GM18511 (cell line): ENCODE data around the gene FAM234B.
"Not testable (repeated sequence)": the region's sequence is repeated elsewhere in the genome, so short reads cannot be mapped to it uniquely, and the experiment has no call there.

Source experiments
- ATAC-seq: cut with Tn5 transposase; IDR thresholded peaks from one replicate; pipeline ENCODE4 v1.9.1; 2021; ENCODE audit warnings: mild to moderate bottlenecking, moderate library complexity; ENCODE audit not compliant: unreplicated experiment

The FAM234B gene

DNA sequence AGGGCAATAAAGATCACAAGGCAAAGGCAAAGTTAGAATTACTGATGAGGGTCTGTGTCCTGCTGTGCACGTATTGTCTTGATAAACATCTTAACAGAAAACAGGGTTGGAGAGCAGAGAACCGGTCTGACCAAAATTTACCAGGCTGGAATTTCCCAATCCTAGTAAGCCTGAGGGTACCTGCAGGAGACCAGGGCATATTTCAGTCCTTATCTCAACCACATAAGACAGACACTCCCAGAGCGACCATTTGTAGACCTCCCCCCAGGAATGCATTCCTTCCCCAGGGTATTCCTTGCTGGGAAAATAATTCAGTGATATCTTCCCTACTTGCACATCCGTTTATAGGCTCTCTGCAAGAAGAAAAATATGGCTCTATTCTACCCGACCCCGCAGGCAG, 9.4 kb downstream of the FAM234B start:
- ATAC-seq, result not testable (repeated sequence)

DNA sequence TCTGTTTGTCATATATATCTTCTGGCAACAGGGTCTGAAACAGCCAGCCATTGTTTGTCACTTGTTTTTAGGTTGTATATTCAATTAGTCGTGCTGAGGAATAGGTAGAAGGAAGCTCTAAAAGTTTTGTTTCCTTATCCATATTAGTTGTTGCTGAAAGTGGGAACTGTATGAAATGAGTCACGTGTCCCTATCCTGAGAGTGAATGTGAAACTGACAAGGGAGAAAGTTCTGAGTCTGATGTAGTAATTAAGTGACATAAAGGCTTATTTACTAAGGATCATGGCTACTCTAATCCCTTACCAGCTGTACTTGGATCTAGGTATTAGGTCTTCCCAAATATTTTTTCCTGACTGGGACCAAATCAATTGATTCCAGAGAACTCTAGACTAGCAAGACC, 16.4 kb downstream of the FAM234B start:
- ATAC-seq, result no peak

DNA sequence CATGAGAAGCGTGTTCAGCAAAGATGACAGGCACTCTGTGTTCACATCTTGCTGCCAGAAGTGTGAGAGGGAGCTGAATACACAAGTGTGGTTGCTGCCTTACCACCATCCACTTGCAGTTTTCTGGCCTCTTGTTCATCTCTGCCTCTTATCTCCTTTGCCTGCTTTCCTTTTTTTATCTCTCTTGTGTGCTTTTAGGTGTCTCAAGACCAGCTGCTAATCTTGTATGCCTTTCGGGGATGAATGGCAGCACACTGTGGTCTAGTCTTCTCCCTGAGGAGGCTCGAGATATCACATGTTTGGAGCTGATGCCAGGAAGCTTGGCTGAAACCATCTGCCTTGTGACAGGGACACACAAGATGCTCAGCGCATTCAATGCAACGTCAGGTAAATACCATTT, 17.2 kb downstream of the FAM234B start:
- ATAC-seq, result no peak

DNA sequence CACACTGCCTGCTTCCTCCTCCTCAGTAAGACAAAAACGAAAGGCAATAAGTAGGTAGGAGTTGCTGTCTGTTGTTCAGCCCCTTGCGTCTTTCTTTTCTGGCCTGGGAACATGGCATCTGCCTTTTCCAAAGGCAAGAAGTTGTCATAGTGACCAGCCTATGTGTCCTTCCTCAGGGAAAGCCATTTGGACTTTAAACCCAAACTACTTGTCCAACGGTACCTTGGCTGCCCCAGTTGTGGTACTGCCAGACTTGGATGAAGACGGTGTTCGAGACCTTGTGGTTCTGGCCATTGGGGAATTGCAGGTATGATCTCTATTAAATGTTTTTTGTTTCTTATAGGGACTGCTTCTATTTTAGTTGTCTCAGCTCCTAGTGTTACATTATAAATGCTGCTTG, 18.5 kb downstream of the FAM234B start:
- ATAC-seq, result no peak

DNA sequence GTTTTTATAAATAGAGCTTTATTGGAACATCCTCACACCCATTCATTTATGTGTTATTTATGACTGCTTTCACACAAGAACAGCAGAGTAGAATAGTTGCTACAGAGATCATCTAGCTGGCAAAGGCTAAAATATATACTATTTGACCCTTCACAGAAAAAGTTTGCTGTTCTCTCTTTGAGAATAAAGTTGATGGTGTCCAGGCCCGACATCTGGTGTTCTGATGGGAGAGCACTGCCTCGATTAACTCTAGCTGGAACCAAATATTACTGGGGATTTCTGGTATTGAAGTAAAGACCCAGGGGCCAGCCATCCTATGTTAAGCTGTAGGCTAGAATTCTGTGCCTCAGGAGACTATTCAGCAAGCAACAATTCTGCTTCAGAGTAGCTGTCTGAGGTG, 21.8 kb downstream of the FAM234B start:
- ATAC-seq, result no peak

DNA sequence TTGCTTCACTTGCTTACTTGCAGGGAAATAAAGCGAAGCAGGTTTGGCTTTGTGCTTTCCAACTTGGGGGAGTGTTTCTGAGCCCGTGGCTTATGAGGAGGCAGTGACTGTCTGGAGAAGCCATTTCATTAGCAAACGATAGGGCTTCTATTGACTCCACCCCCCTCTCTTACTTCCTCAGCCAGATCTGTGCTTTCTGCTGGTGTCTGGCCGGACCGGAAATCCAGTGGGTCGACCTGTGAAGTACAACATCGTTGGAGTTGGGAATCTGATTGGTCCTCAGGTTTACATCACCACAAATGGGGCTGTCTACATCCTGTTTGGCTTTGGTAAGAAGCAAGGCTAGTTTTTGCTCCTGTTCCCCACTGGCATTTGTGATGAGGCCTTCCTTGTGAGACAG, 22.3 kb downstream of the FAM234B start:
- no peak for ATAC-seq

DNA sequence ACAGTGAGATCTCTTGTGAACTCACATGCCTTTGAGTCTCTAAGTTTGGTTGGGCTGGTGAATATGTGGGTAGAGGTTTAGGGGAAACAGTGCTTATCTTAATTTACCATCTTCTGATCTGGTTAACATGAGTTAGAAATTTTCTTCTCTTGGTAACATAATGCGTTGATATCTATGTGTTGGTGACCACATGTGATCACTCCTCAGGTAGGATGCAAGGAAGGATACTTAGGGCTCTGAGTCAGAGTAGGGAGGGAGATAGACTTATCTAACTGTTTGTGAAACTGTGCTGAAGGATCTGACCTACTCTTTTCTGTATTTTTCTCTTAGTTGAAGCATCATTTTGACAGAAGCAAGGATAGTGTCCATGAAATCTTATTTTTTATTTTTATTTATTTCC, 23.1 kb downstream of the FAM234B start:
- no peak for ATAC-seq

DNA sequence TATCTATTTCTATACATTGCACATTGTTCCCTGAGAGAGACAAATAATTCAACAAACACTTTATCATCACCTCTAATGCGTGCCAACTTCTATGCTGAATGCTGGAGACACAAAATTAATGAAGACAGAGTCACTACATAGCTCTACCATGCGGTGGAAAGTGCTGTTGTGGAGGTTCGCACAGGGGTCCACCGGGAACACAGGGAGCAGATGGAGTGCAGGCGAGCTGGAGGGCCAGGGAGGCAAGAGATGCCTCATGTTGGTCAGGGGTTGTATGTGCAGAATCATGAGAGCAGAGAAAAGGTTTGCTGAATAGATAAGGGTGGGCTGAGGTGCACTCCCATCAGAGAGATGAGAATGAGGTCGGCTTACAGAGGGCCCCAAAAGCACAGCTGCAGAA, 25.2 kb downstream of the FAM234B start:
- ATAC-seq, result no peak

DNA sequence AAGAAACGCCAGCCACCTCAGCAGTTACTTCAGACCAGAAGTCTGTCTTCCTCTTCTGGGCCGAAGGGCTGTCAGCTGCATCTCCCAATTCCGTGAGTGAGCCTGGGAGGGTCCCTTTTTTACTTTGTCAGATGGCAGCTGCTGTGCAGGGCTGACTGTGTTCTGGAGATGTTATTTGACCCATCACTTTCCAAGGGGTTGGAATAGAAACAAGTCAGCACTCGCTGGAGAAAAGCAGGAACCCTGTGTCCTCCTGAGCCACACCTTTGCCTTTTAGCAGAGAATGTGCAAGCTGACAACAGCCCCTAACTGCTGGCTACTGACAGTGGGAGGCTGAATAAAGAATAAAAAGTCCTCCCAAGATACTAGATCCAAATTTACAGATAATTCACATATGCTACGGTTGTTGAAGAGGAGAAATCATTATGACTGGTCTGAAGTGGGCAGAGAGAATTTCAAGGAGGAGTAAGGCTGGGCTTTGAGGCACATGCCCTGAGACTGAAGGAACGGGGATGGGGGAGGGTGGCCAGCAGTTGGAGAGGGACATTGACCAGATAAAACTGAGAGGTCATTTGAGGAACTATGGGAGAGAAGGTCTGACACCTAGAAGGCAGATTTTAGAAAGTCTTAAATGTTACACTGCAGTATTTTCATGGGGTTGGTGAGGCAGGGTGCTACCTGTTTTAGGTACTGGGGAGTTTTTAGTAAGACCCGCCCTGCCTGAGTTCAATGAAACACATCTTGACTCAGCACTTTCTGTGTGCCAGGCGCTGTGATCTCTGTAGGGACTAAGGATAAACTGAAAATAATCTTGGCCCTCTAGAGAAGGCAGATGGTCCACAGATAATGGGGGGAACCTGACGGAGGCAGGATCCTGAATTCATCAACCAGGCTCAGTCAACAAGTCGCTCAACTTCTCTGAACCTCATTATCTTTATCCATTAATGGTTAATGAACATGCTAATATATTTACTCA, 27.4 kb downstream of the FAM234B start:
- no peak for ATAC-seq

DNA sequence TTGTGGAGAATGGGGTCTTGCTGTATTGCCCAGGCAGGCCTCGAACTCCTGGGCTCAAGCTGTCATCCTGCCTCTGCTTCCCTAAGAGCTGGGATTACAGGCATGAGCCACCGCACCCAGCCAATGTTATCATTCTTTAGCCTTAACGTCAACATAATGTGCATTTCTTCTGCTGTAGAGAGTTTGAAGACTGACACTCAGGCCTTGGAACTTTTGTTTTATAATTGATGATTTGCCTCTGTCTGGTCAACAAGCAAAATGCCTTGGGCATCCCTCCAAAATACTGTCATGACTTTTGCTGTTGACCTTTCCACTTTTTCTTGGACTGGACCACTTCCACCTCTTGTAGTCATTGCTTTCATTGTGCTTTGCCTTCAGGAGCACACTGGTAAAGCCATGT, 29.0 kb downstream of the FAM234B start:
- no peak for ATAC-seq

DNA sequence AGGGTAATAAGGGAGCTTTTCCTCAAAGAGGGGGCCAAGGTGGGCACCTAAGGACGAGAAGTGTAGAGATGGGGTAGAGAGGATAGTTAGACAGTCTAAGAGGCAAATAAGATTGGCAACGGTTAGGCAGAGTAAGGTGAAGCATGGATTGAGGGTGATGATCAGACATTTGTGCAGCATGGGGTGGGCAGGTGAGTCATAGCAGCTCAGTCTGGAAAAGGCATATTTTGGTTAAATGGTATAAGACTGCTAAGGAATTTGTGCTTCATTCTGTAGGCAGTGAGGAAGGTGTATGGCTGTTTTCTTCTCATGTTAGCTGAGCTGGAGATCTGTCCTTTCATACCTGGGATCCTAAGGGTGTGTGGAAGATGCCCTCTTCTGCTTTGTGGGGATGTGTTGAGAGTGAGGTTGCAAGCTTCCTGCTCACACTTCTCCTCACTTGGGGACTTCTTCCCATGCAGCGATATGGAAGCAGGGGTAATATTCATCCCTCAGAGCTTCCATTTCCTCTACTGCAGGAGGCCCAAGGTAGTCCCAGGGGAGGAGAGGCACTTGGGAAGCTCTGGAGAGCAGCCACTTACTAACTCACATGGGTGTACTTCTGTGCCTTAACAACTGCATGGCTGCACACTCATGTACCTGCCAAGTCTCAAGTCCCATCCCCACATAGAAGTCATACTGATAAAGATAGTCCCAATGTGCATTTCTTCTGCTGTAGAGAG, 30.4 kb downstream of the FAM234B start:
- ATAC-seq, result no peak

DNA sequence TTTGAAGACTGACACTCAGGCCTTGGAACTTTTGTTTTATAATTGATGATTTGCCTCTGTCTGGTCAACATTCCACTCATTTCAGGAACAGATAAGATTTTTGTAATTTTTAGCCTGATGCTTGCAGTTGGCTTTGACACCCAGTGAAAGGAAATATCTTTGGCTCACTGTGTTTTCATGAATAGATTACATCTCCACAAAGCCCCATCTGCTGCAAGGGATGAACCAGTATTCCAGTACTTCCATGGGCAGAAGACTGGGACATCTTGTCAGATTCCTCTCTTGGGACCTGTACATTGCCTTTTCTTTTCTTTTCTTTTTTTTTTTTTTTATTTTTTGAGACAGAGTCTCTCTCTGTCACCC, 30.9 kb downstream of the FAM234B start:
- ATAC-seq, result no peak

DNA sequence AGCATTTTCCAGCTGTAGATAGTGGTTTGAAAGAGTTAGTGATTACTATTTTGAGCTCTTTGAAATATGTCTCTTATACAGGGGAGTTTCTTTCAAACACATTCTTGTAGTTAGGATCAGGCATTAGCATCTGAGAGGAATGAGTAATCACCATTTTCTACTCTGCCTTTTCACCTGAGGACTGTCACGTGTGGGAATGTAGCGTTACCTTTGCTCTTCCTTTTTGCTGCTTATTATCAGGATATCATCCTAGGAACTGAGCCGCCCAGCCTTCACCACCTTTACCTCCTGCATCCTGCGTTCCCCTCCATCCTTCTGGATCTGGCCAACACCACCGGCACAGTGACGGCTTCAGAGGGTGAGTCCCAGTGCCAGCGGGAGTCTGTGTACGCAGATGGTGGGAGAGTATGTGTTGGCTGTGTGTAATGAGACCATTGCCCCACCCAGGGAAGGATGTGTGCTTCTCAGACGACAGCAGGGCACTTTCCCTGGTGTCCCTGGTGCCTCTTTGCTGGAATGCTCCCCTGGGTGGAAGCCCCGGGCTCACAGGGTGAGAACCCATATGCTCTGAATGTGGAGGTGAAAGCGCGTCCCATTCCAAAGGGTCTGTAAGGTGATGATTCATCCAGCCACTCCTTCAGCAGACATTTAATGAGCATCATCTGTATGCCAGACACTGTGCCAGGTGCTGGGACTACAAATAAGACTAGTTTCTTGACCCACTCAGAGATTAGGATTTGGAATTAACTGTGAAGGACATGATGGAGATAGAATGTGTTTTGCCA, 31.8 kb downstream of the FAM234B start:
- ATAC-seq, result no peak

DNA sequence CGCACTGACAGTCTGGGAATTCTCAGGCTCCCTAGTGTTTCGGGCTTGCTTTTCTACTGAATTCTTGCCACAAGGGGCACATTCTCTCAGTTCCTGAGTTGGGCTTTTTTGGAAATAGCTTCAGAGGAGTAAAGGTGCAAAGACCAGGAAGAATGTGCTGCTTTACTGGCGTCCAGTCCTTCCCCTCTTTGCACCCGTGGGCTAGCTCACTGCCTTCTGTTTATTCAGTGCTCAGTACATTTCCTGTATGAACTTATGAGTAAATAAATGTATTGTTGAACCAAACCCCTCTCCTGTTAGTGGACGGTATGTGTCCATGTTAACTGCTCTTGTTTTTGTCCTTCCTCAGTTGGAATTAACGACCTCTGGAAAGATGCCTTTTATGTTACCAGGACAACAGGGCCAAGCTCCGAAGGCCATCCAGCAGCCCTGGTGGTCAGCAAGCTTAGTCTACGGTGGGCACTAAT, 35.3 kb downstream of the FAM234B start:
- no peak for ATAC-seq

DNA sequence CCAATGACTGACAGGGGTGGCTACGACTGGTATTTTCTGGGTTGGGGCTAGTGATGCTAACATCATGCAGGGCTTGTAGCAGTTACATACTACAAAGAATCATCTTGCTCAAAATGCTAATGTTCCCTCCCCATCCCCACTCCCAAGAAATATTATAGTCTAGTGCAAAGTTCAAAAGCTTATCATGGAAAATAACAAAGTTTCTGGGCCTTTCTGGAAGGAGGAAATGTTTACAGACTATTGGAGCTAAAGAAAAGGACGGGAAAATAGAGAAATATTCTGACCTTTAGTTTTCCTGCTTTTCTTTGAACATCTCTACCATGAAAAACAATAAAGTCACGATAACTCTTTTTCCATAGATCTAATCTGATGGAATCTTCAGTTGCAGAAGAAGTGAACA, 36.1 kb downstream of the FAM234B start:
- no peak for ATAC-seq

DNA sequence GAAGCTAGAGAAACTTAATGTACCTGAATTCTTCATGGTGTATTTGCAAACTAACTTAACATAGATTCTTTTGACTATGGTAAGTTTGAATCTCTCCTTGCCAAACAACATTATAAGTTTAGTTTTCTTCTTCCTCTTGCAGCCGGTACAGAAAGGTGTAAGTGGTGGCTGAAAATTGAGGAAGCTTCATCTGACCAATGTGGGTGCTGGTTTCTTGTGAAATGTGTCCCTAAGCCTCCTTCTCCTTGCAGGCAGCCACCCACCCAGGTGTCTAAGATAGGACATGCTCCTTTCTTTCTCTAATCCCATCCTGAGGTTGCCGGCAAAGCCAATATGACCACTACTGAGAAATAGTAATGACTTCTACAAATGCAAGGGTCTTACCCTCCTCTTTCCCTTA, 38.7 kb downstream of the FAM234B start:
- no peak for ATAC-seq

DNA sequence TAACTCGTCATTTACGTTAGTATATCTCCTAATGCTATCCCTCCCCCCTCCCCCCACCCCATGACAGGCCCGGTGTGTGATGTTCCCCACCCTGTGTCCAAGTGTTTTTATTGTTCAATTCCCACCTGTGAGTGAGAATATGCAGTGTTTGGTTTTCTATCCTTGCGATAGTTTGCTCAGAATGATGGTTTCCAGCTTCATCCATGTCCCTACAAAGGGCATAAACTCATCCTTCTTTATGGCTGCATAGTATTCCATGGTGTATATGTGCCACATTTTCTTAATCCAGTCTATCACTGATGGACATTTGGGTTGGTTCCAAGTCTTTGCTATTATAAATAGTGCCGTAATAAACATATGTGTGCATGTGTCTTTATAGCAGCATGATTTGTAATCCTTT, 39.5 kb downstream of the FAM234B start:
- ATAC-seq, result not testable (repeated sequence)

DNA sequence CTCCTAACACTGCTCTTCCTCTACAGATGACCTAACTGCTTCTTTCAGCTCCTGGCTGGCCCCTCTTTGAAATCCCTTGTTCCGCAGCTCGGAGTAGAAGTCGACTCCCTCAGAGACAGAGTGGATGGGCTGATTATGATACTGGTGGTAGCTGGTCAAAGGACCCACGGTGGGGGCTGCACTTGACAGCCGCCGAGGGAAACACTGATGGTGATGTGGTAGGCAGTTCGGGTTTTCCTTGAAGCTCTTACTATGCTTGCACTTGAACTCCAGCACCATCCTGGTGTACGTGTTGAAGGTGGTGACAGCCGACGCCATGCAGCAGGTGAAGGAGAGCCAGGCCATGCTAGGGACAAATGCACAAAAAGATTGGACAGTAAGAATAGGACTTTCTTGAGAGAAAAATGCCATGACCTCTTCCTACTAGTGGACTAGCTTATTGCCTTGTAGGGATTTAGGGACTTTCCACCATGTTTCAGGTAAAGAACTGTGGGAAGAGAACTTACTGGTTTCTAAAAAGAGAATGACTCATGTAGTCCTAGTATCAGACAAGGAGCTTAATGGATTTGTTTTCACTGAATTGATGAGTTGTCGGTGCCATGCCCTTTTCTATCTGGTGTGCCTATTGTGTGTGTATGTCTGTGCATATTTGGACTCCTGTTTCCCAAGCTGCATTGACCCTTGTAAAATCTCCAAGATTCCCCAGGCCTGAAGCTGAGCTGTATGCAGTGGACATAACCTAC, 40.9 kb downstream of the FAM234B start:
- no peak for ATAC-seq

DNA sequence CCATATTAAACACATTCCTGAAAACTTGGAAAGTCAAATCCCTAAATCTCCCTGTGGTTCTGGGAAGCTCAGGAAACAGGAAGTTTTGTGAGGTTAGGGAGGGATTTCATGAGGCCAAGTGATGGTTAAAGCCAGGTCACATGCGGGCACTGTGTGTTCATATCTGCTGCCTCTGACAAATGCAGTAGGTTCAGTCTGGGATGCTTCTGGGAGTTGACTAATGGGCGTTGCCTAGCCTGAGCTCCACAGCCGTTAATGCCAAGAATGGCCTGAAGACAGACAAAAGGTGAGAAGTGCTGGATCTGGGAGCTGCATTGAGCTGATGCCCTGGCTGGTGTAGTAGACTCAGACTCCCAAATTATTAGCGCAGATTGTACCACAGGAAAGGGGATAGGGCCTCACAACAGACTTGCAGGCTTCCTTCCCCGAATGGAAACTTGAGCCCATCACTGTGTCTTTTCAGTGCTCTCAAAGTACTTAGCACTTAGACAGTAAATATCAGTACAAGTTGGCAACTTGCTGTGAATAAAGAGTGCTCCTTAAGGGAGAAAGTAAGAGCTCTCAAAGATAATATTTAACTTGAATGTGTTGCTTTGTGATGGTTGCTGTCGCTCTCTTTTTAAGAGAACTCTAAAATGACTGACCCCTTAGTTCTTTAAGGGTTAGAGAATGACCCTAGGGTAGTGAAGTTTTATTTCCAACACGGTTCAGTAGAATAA, 41.9 kb downstream of the FAM234B start:
- no peak for ATAC-seq

DNA sequence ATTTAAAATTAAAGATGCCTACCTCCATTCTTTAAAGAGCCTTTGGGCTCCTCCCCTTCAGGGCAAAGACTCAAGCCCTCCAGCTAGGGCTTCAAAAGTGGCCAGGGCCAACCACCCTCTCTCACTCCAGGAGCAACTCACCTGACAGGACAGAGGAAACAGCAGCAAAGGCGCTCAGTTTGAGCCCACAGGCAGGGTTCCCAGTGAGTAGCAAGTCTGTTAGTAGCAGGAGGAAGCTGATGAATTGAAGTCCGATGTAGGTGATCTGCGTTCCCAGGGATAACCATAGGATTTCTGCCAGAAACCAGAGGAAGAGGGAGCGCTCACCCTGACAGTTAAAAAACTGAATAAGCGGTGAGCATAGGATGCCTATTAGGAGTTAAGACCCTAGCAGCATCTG, 43.6 kb downstream of the FAM234B start:
- ATAC-seq, result no peak
